Prostate gland (tissue), 2 donors: ENCODE results near the gene STK24. TPM values are rescaled to one million over a fixed set of nuclear protein-coding genes. Genes with fewer than 3 reads are reported as not detected.

Experiments
- DNase-seq: peaks from one replicate; pipeline ENCODE4 v3.0.0-alpha.2; 2019; ENCODE audit warnings: low spot score
- H3K27ac ChIP-seq, 2 donors: fragments of 200-600 bp; sonication (generic); 2 replicates each; pipeline ENCODE4 v1.5.1; 2017 to 2019
- H3K27me3 ChIP-seq: fragments of 200-600 bp; sonication (generic); replicated peaks from 2 replicates; pipeline ENCODE4 v1.5.1; 2019; ENCODE audit not compliant: insufficient read depth
- H3K36me3 ChIP-seq, 2 donors: fragments of 200-600 bp; sonication (generic); 1 replicate in 1 of 2; 2 replicates in 1 of 2; pipeline versions ENCODE4 v1.5.1 to v1.8.1; 2017 to 2019
- H3K4me1 ChIP-seq: fragments of 200-600 bp; sonication (generic); replicated peaks from 2 replicates; pipeline ENCODE4 v1.5.1; 2019
- H3K4me3 ChIP-seq, 2 donors: fragments of 200-600 bp; sonication (generic); 2 replicates each; pipeline ENCODE4 v1.5.1; 2017 to 2019
- H3K9me3 ChIP-seq: fragments of 200-600 bp; sonication (generic); 2 replicates; pipeline ENCODE4 v1.5.1; 2017
- POLR2A ChIP-seq: fragments of 450-650 bp; IDR thresholded peaks from one replicate; pipeline ENCODE4 v1.6.1; 2016; ENCODE audit warnings: antibody characterized with exemption, mild to moderate bottlenecking
- POLR2AphosphoS5 ChIP-seq: sonication (generic); formaldehyde crosslinking; IDR thresholded peaks from one replicate; pipeline ENCODE4 v1.6.1; 2017; ENCODE audit warnings: antibody characterized with exemption
- WGBS: methylation state at CpG from one replicate; pipeline ENCODE4 v1.1.5; 2018; 5-methylcytosine and 5-hydroxymethylcytosine counted together
- intact Hi-C: fragments of 100-400 bp; cut with DNase I; formaldehyde crosslinking; loops from one replicate; pipeline ENCODE4 v1.14.2; 2022
- total RNA-seq, 2 donors: library from RNA; depleted of rRNA; stranded (reverse); fragments of >200 nt; gene quantifications; one replicate each; pipeline ENCODE4 v1.1.0, GENCODE V29; 2016
- TF ChIP-seq, protein P1 (sequence below), 4 experiments: fragments of 200-600 bp in 2 of 4; fragments of 450-650 bp in 2 of 4; sonication (generic) in 2 of 4; IDR thresholded peaks; 1 replicate in 3 of 4; 2 replicates in 1 of 4; pipeline ENCODE4 v1.5.1; 2016 to 2019; ENCODE audit warnings: antibody characterized with exemption in 4 of 4, mild to moderate bottlenecking in 2 of 4, moderate library complexity in 2 of 4

Gene STK24
- total RNA-seq, 2 donors from 2014 or later: 80.5 to 187 TPM

DNA sequence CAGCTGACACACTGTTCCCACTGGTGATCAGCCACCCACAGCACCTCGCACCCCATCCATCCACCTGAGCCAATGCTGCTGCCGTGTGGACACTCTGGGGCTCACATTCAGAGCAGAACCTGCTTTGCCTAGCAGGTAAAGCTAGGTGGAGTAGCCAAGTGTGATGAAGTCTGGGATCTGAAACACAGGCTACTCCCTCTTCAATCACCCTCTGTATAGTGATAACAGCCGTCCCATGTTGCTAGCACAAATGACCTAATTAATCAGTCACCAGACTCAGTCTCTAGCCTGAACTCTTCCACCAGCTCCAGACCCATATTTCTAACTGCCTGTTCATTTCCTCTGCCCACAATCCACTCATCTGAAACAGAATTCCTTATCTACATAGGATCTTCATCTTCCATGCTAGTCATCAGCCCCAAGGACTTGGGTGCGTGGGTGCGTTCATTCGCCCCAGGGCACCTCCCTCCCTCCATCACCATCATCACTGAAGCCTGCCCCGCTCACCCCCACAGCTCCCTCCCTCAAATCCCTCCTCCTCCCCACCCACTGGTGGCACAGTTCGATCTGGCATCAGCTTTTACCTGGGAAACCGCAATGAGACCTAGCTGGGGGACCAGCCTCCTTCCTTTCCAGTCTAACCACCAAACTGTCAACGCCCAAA, 19.8 kb downstream of the STK24 start:
- 55% methylated on average over 10 of the region's 10 CpGs for WGBS
- Histone ChIP-seq H3K4me3 (no peak overlapping the region), H3K36me3 (no peaks in the 10 kb centered on the region), H3K27ac (no peak overlapping the region), H3K4me1 (no peaks in the 10 kb centered on the region), H3K27me3 (no peaks in the 10 kb centered on the region), H3K9me3 (no peaks in the 10 kb centered on the region)
- DNase-seq: no peak
- intact Hi-C loops: no loop called here
- TF ChIP-seq, protein P1, sequence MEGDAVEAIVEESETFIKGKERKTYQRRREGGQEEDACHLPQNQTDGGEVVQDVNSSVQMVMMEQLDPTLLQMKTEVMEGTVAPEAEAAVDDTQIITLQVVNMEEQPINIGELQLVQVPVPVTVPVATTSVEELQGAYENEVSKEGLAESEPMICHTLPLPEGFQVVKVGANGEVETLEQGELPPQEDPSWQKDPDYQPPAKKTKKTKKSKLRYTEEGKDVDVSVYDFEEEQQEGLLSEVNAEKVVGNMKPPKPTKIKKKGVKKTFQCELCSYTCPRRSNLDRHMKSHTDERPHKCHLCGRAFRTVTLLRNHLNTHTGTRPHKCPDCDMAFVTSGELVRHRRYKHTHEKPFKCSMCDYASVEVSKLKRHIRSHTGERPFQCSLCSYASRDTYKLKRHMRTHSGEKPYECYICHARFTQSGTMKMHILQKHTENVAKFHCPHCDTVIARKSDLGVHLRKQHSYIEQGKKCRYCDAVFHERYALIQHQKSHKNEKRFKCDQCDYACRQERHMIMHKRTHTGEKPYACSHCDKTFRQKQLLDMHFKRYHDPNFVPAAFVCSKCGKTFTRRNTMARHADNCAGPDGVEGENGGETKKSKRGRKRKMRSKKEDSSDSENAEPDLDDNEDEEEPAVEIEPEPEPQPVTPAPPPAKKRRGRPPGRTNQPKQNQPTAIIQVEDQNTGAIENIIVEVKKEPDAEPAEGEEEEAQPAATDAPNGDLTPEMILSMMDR (IDR thresholded peaks at IDR 0.05): peak in 2 of 4 experiments; percentile 16 to 48
- no peak for TF ChIP-seq POLR2A

DNA sequence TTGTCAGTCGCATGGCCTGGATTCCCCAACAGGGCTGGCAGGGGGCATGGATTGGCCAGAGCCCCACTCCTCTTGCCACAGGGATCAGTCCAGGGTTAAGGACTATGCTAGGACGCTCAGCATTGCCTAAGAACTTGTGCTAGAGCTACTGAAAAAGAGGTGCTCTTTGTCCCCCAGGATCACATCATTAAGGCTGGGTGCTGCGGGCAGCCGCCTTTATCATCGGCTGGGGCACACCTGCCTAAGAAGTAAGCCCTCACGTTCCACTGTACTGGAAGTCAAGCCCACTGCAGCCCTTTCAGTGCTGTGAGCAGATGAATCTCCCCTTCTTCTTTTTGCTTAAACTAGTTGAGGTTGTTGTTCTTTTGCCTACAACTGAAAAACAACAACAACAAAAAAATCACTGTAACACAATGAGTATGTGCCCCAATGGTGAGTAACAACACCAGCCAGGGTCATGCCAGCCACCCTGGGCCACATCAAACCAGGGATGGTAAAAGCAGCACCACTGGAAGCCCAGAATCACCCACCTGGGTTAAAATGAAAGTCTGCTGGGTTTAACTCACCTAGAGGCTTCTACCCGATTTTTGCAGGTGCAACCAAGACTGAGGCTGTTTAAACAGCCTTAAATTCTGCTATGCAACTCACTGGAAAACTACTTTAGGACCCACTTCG, 20.6 kb downstream of the STK24 start:
- whole genome bisulfite sequencing: 91% methylated on average over 8 of the region's 8 CpGs
- Histone ChIP-seq H3K4me3 (no peak overlapping the region), H3K27ac (no peak overlapping the region), H3K27me3 (no peaks in the 10 kb centered on the region), H3K36me3 (no peaks in the 10 kb centered on the region), H3K9me3 (no peaks in the 10 kb centered on the region), H3K4me1 (no peaks in the 10 kb centered on the region)
- DNase-seq: no peak
- TF ChIP-seq POLR2AphosphoS5 (no peak), POLR2A (no peak)
- TF ChIP-seq, protein P1 (IDR thresholded peaks at IDR 0.05): no peak
- intact Hi-C loops: no loop called here

DNA sequence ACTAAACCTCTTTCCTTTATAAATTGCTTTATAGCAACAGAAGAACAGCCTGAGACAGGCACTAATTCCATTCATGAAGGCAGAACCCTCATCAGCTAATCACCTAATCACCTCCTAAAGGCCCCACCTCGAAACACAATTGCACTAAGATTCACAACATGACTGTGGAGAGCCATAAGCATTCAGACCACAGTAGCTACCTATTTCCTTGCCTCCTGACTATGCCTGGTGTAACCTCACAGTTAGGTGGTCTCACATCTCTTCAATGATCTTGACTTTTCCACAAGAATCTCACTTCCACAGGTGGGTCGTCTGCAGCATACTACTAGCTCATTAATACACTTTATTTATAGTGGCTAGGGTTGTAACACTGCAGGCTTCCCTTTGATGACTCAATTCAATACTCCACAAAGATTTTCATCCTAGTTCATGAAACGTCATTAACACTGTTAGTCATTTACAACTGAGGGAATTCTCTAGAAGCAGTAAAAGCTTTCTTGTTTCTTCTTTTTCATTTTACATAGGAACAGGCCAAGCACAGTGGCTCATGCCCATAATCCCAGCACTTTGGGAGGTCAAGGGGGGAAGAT, 27.1 kb downstream of the STK24 start:
- H3K27ac ChIP-seq: no peak overlapping the region
- WGBS: 67% methylated on average over 3 of the region's 3 CpGs

DNA sequence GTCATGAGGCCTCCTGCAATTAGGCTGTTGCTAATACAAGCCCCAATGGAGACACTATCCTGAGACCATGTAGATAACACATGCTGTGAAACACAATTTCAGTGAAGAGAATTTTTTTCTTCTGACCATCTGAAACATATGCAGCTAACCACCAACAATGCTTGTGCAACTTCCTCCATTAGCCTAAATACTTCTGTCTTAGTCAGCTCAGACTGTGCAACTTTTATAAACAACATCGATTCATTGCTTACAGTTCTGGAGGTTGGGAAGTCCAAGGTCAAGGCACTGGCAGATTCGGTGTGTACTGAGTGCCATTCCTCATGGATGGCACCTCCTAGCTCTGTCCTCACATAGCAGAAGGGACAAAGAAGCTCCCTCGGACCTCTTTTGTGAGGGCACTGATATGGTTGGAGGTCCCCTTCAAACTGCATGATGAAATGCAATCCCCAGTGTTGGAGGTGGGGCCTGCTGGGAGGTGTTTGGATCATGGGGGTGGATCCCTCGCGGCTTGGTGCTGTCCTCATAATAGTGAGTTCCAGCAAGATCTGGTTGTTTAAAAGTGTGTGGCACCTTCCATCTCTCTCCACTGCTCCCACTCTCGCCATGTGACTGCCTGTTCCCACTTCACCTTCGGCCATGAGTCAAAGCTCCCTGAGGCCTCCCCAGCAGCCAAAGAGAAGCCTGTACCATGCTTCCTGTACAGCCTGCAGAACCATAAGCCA, 27.7 kb downstream of the STK24 start:
- Histone ChIP-seq H3K9me3 (no peaks in the 10 kb centered on the region), H3K36me3 (no peaks in the 10 kb centered on the region), H3K4me1 (no peaks in the 10 kb centered on the region), H3K4me3 (no peak overlapping the region), H3K27me3 (no peaks in the 10 kb centered on the region), H3K27ac (no peak overlapping the region)
- intact Hi-C loops: no loop called here
- no peak for DNase-seq
- 88% methylated on average over 7 of the region's 7 CpGs for WGBS
- TF ChIP-seq, protein P1 (IDR thresholded peaks at IDR 0.05): no peak
- TF ChIP-seq POLR2AphosphoS5 (no peak), POLR2A (no peak)

More for the DNA sequence above, 27.1 kb downstream of the STK24 start:
- Histone ChIP-seq H3K9me3 (no peaks in the 10 kb centered on the region), H3K27me3 (no peaks in the 10 kb centered on the region), H3K36me3 (no peaks in the 10 kb centered on the region), H3K4me1 (no peaks in the 10 kb centered on the region), H3K4me3 (no peak overlapping the region)
- DNase-seq: no peak
- TF ChIP-seq POLR2AphosphoS5 (no peak), POLR2A (no peak)
- TF ChIP-seq, protein P1 (IDR thresholded peaks at IDR 0.05): no peak
- intact Hi-C loops: no loop called here
